Testis (tissue), 3 donors: Measurements from ENCODE around the gene NT5M. TPM values are rescaled to one million over a fixed set of nuclear protein-coding genes. Genes with fewer than 3 reads are reported as not detected.
"Not testable (repeated sequence)": the region's sequence is repeated elsewhere in the genome, so short reads cannot be mapped to it uniquely, and the experiment has no call there.

ENCODE experiments used
- DNase-seq: peaks from one replicate; pipeline ENCODE4 v3.0.0-alpha.2; 2019
- H3K27ac ChIP-seq, 2 donors: fragments of 200-600 bp; sonication (generic); one replicate each; pipeline ENCODE4 v1.5.1; 2019
- H3K27me3 ChIP-seq: fragments of 200-600 bp; sonication (generic); one replicate; pipeline ENCODE4 v1.5.1; 2019
- H3K36me3 ChIP-seq: fragments of 200-600 bp; sonication (generic); one replicate; pipeline ENCODE4 v1.5.1; 2017; ENCODE audit warnings: low read depth; ENCODE audit errors: missing control alignments
- H3K4me1 ChIP-seq: fragments of 200-600 bp; sonication (generic); one replicate; pipeline ENCODE4 v1.5.1; 2019
- H3K4me3 ChIP-seq, 2 donors: fragments of 200-600 bp; sonication (generic); one replicate each; pipeline ENCODE4 v1.5.1; 2017 to 2019
- H3K9me3 ChIP-seq: fragments of 200-600 bp; sonication (generic); one replicate; pipeline ENCODE4 v1.5.1; 2017
- POLR2A ChIP-seq: fragments of 450-650 bp; IDR thresholded peaks from one replicate; pipeline ENCODE4 v1.6.1; 2017; ENCODE audit warnings: antibody characterized with exemption, mild to moderate bottlenecking, moderate library complexity
- WGBS, 2 donors: methylation state at CpG; one replicate each; pipeline ENCODE4 v1.1.5; 2018; 5-methylcytosine and 5-hydroxymethylcytosine counted together
- intact Hi-C: fragments of 100-400 bp; cut with DNase I; formaldehyde crosslinking; loops from one replicate; pipeline ENCODE4 v1.15.1; 2023; ENCODE audit warnings: low total_unique reads
- polyA plus RNA-seq: library from polyadenylated mRNA; stranded (reverse); fragments of 350-450 nt; fragmentation: Illumina TruSeq; extraction: RNeasy Lipid Tissue Mini Kit (QIAGEN cat#74804); gene quantifications from one replicate; pipeline ENCODE4 v1.2.3, GENCODE V29; 2014; ENCODE audit warnings: low read depth, low replicate concordance; ENCODE audit not compliant: insufficient read depth
- total RNA-seq, 2 donors: library from RNA; depleted of rRNA; stranded (reverse); fragments of >200 nt; gene quantifications; one replicate each; pipeline ENCODE4 v1.2.3, GENCODE V29; 2016
- TF ChIP-seq, protein P1 (sequence below), 3 experiments: fragments of 450-650 bp in 2 of 3; fragments of 200-600 bp in 1 of 3; sonication (generic) in 1 of 3; IDR thresholded peaks; one replicate each; pipeline ENCODE4 v1.5.1; 2016 to 2019; ENCODE audit warnings: antibody characterized with exemption in 3 of 3, mild to moderate bottlenecking in 2 of 3, moderate library complexity in 1 of 3

Gene NT5M
- total and polyA plus RNA-seq, 3 donors from 2014 or later = 26.1 to 47.5 (median 33.5) TPM

DNA sequence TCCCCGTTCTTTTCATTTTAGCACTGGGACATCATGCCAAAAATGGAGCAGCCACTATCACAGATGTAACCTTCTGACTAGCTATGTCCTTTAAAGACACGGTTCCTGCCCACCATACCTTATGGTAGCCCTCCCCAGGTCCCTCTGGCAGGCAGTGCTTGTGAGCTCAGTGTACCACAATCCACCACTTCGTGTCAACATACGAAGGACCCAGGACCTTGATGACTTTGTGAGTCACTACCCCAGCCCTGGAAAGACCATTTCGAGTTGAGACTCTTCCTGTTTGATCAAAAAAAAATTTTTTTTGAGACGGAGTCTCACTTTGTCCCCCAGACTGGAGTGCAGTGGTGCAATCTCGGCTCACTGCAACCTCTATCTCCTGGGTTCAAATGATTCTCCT lies 45.2 kb upstream of the NT5M start:
- 90 to 92% methylated on average over 7 of the region's 7 CpGs for WGBS, 2 donors
- Histone ChIP-seq H3K36me3 (no peaks in the 10 kb centered on the region), H3K4me3 (no peak overlapping the region), H3K9me3 (no peaks in the 10 kb centered on the region), H3K27ac (no peak overlapping the region), H3K27me3 (no peaks in the 10 kb centered on the region), H3K4me1 (peaks cover 3% of the 10 kb centered on the region)
- DNase-seq = peak; percentile 7
- no peak for TF ChIP-seq POLR2A
- TF ChIP-seq, protein P1, sequence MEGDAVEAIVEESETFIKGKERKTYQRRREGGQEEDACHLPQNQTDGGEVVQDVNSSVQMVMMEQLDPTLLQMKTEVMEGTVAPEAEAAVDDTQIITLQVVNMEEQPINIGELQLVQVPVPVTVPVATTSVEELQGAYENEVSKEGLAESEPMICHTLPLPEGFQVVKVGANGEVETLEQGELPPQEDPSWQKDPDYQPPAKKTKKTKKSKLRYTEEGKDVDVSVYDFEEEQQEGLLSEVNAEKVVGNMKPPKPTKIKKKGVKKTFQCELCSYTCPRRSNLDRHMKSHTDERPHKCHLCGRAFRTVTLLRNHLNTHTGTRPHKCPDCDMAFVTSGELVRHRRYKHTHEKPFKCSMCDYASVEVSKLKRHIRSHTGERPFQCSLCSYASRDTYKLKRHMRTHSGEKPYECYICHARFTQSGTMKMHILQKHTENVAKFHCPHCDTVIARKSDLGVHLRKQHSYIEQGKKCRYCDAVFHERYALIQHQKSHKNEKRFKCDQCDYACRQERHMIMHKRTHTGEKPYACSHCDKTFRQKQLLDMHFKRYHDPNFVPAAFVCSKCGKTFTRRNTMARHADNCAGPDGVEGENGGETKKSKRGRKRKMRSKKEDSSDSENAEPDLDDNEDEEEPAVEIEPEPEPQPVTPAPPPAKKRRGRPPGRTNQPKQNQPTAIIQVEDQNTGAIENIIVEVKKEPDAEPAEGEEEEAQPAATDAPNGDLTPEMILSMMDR (IDR thresholded peaks at IDR 0.05) = no peak
- intact Hi-C loops = no loop called here

DNA sequence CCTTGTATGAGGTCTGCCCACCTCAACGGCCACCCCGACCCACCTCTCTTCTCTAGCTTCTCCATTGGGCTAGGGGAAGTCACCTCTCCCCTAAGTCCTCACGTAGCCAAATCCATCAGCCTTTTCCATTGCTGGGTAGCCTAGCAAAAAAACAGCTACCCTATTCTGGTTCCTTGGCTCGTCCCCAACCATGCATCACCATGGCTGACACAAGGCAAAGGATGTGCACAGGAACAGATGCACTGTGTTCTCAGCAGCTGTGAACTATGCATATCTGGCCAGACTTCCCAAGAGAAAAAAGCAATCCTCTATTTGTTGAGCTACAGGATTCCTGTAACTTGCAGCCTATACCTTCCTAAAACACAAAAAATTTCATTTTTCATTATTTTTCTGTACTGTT lies 44.2 kb upstream of the NT5M start:
- 84 to 91% methylated on average over 4 of the region's 4 CpGs for WGBS, 2 donors
- no peak for DNase-seq

DNA sequence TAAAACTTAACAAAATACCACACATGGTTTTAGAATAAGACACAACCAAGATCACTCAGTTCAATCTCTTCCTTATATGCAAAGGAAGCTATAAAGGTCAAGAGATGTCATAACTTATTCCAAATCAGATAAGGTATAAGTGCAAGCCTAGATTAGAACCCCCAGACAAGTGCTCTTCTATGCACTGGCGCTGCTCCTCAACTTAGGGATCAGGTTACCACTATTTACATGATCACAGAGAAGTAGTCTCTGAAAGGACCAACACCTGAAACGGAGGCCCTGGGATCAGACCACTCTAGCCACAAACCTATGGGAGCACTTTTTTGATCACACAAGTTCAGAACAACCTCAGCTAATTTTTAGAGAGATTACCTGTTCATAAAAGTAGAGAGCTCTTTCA lies 38.7 kb upstream of the NT5M start:
- intact Hi-C loops = no loop called here
- H3K4me3 ChIP-seq = no peak overlapping the region
- H3K9me3 ChIP-seq = no peaks in the 10 kb centered on the region
- no peaks in the 10 kb centered on the region for H3K36me3 ChIP-seq
- H3K27me3 ChIP-seq = no peaks in the 10 kb centered on the region
- WGBS, 2 donors = 64 to 84% methylated on average over 2 of the region's 2 CpGs
- no peak overlapping the region for H3K27ac ChIP-seq
- TF ChIP-seq POLR2A = no peak
- TF ChIP-seq, protein P1 (IDR thresholded peaks at IDR 0.05) = no peak
- H3K4me1 ChIP-seq = no peaks in the 10 kb centered on the region
- DNase-seq = no peak

More for the DNA sequence above, 44.2 kb upstream of the NT5M start:
- Histone ChIP-seq H3K36me3 (no peaks in the 10 kb centered on the region), H3K27me3 (no peaks in the 10 kb centered on the region), H3K4me3 (no peak overlapping the region), H3K27ac (no peak overlapping the region), H3K9me3 (no peaks in the 10 kb centered on the region), H3K4me1 (no peaks in the 10 kb centered on the region)
- no peak for TF ChIP-seq POLR2A
- TF ChIP-seq, protein P1 (IDR thresholded peaks at IDR 0.05) = no peak
- intact Hi-C loops = no loop called here

DNA sequence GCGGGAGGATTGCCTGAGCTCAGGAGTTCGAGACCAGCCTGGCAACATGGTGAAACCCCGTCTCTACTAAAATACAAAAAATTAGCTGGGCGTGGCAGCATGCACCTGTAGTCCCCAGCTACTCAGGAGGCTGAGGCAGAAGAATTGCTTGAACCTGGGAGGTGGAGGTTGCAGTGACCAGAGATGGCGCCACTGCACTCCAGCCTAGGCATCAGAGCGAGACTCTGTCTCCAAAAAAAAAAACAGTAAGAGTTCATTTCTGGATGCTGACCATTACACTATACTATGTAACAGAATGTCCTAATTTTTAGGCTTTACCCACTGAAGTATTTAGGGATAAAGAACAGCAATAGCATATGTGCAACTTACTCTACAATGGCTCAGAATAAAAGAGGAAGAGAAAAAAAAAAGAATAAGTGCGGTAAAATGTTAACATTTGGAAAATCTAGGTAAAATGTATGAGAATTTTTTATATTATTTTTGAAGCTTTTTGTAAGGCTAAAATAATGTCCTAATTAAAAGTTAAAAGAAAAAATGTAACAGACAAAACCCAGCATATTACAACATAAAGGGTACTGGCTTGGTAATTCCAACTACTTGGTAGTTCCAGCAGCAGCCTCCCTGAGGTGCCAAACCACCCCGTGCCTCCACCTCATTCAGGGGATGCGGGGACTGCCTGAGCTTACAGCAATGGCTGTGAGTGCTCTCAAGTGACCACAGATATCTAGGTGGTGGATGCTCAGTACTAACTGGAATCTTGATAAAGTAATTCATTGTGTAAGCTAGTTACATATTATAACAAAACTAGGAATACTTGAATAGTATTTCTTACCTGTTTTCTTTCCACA lies 33.0 kb upstream of the NT5M start:
- Histone ChIP-seq H3K4me1 (no peaks in the 10 kb centered on the region), H3K27ac (no peak overlapping the region), H3K9me3 (no peaks in the 10 kb centered on the region), H3K27me3 (no peaks in the 10 kb centered on the region), H3K4me3 (no peak overlapping the region), H3K36me3 (no peaks in the 10 kb centered on the region)
- TF ChIP-seq POLR2A = no peak
- TF ChIP-seq, protein P1 (IDR thresholded peaks at IDR 0.05) = peak in 1 of 3 experiments; percentile 15
- DNase-seq = no peak
- 89 to 92% methylated on average over 9 of the region's 9 CpGs for WGBS, 2 donors
- intact Hi-C loops = no loop called here

DNA sequence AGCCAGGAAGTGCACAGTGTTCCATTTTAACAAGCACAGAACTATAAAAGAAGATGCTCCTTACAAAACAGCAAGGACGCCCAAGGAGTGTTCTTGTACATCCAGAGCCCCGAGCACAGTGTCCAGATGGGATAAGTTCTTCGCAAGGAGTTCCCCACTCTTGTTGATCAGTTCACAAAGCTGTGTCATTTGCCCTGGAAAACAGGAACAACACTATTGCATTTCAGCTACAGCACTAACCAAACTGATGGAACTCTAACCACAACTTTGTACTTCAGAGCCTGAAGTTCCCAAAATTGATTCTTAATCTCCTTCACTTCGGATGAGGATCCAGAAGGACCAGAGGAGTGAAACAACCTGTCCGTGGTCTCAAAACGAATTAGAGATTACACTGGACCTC lies 27.2 kb upstream of the NT5M start:
- H3K27ac ChIP-seq = no peak overlapping the region
- H3K4me3 ChIP-seq = no peak overlapping the region
- H3K36me3 ChIP-seq = no peaks in the 10 kb centered on the region
- intact Hi-C loops = no loop called here
- DNase-seq = no peak
- no peaks in the 10 kb centered on the region for H3K9me3 ChIP-seq
- H3K27me3 ChIP-seq = no peaks in the 10 kb centered on the region
- TF ChIP-seq, protein P1 (IDR thresholded peaks at IDR 0.05) = no peak
- no peak for TF ChIP-seq POLR2A
- H3K4me1 ChIP-seq = peaks cover 23% of the 10 kb centered on the region
- 47 to 55% methylated on average over 6 of the region's 6 CpGs for WGBS, 2 donors

DNA sequence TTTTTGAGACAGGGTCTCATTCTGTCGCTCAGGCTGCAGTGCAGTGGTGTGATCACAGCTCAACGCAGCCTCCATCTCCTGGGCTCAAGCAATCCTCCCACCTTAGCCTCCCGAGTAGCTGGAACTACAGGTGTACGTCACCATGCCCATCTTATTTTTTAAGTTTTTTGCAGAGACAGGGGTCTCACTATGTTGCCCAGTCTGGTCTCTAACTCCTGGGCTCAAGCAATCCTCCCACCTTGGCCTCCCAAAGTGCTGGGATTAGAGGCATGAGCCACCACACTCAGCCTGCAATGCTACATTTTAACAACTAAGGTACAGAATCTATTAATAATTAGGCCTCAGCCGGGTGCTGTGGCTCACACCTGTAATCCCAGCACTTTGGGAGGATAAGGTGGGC lies 25.7 kb upstream of the NT5M start:
- intact Hi-C loops, H3K36me3 ChIP-seq, H3K27ac ChIP-seq, DNase-seq, H3K4me3 ChIP-seq, H3K27me3 ChIP-seq, H3K9me3 ChIP-seq: not testable (repeated sequence)
- WGBS, 2 donors = 82 to 88% methylated on average over 5 of the region's 5 CpGs
- H3K4me1 ChIP-seq = peaks cover 29% of the 10 kb centered on the region
